H1 (cell line): ENCODE results near the gene PPP1R27. TPM values are rescaled to one million over a fixed set of nuclear protein-coding genes. Genes with fewer than 3 reads are reported as not detected.
A peak's percentile ranks its signal among the peaks of the same experiment; 100 is the strongest.

Experiments used
- CTCF ChIA-PET: fragments of 300-600 bp; sonication (Branson Sonifier 250); formaldehyde crosslinking; loops from one replicate; lab custom pipeline; 2021; ENCODE audit not compliant: partially characterized antibody; lab: Charles Lee
- POLR2A ChIA-PET: fragments of 300-600 bp; sonication (Branson Sonifier 250); formaldehyde crosslinking; loops from one replicate; lab custom pipeline; 2021; ENCODE audit warnings: inconsistent platforms; ENCODE audit not compliant: partially characterized antibody; lab: Charles Lee
- DNase-seq, 2 experiments: peaks; one replicate each; pipeline versions ENCODE4 v3.0.0 to v3.0.0-alpha.2; 2010 to 2022; ENCODE audit warnings: low spot score in 2 of 2, low read depth in 1 of 2, mixed read lengths in 1 of 2
- FAIRE-seq: peaks from 2 replicates; lab custom pipeline; 2011; peaks lifted over from hg19 to GRCh38; lab: Jason Lieb, UNC
- H2AFZ ChIP-seq: 2 replicates; pipeline ENCODE4 v1.8.1; 2012; ENCODE audit warnings: low read length, inconsistent platforms
- H2AK5ac ChIP-seq: 2 replicates; pipeline ENCODE4 v1.6.1; 2013; ENCODE audit warnings: low read depth, low read length
- H2BK120ac ChIP-seq: replicated peaks from 2 replicates; pipeline ENCODE3; 2013; ENCODE audit warnings: low read depth, low read length, inconsistent platforms
- H2BK12ac ChIP-seq: 2 replicates; pipeline ENCODE4 v1.6.1; 2013; ENCODE audit warnings: low read depth, low read length
- H2BK15ac ChIP-seq: 2 replicates; pipeline ENCODE4 v1.6.1; 2013; ENCODE audit warnings: low read length
- H2BK20ac ChIP-seq: 2 replicates; pipeline ENCODE4 v1.6.1; 2013; ENCODE audit warnings: low read length
- H2BK5ac ChIP-seq: 2 replicates; pipeline ENCODE4 v1.6.1; 2013; ENCODE audit warnings: low read depth, low read length
- H3K14ac ChIP-seq: 2 replicates; pipeline ENCODE4 v1.6.1; 2013; ENCODE audit warnings: inconsistent platforms; ENCODE audit not compliant: insufficient read length
- H3K18ac ChIP-seq: 2 replicates; pipeline ENCODE4 v1.6.1; 2013; ENCODE audit warnings: low read length; ENCODE audit errors: extremely low read depth
- H3K23ac ChIP-seq: 2 replicates; pipeline ENCODE4 v1.6.1; 2013; ENCODE audit warnings: inconsistent platforms; ENCODE audit not compliant: insufficient read length
- H3K23me2 ChIP-seq: 2 replicates; pipeline ENCODE4 v1.6.1; 2013; ENCODE audit warnings: low read depth, low read length
- H3K27ac ChIP-seq: 2 replicates; pipeline ENCODE4 v1.6.1; 2011; ENCODE audit warnings: low read depth, low read length, inconsistent platforms
- H3K27me3 ChIP-seq, 4 experiments: replicated peaks in 1 of 4; 1 replicate in 1 of 4; 2 replicates in 3 of 4; pipeline versions ENCODE4 v1.6.1 to v1.8.1; 2011 to 2013; ENCODE audit warnings: low read length in 3 of 4, mild to moderate bottlenecking in 3 of 4, inconsistent platforms in 2 of 4, mixed read lengths in 2 of 4, moderate library complexity in 1 of 4; ENCODE audit not compliant: control insufficient read depth in 3 of 4, insufficient read depth in 3 of 4; ENCODE audit errors: extremely low read depth in 1 of 4
- H3K36me3 ChIP-seq, 4 experiments: 2 replicates each; pipeline versions ENCODE4 v1.6.1 to v1.8.1; 2011 to 2013; ENCODE audit warnings: mild to moderate bottlenecking in 4 of 4, low read length in 3 of 4, moderate library complexity in 2 of 4, control low read depth in 1 of 4, inconsistent platforms in 1 of 4; ENCODE audit not compliant: insufficient read depth in 4 of 4, control insufficient read depth in 2 of 4
- H3K4ac ChIP-seq: replicated peaks from 2 replicates; pipeline ENCODE3; 2013; ENCODE audit warnings: low read length, low read depth, mixed read lengths, inconsistent platforms; ENCODE audit not compliant: insufficient read length
- H3K4me1 ChIP-seq, 4 experiments: replicated peaks in 1 of 4; 1 replicate in 1 of 4; 2 replicates in 3 of 4; pipeline versions ENCODE4 v1.6.1 to v1.8.1; 2011 to 2013; ENCODE audit warnings: low read length in 3 of 4, inconsistent platforms in 2 of 4, mixed read lengths in 1 of 4; ENCODE audit not compliant: insufficient read depth in 4 of 4, control insufficient read depth in 3 of 4
- H3K4me2 ChIP-seq, 2 experiments: 2 replicates each; pipeline versions ENCODE4 v1.6.1 to v1.8.1; 2011 to 2013; ENCODE audit warnings: low read depth in 2 of 2, low read length in 2 of 2, control low read depth in 1 of 2, inconsistent platforms in 1 of 2, mild to moderate bottlenecking in 1 of 2; ENCODE audit not compliant: insufficient read depth in 1 of 2
- H3K4me3 ChIP-seq, 4 experiments: fragments of 200-600, 300-600 bp in 1 of 4; sonication (generic), shearing (Covaris generic), sonication (Bioruptor Twin) in 1 of 4; 2 replicates each; pipeline versions ENCODE4 v1.5.1 to v1.8.1; 2011 to 2016; ENCODE audit warnings: low read length in 4 of 4, low read depth in 3 of 4, control low read depth in 2 of 4, inconsistent platforms in 2 of 4, mild to moderate bottlenecking in 2 of 4, mixed read lengths in 1 of 4, moderate library complexity in 1 of 4; ENCODE audit not compliant: insufficient read depth in 2 of 4; ENCODE audit errors: extremely low read depth in 1 of 4
- H3K56ac ChIP-seq: replicated peaks from 2 replicates; pipeline ENCODE3; 2013; ENCODE audit warnings: low read depth, mild to moderate bottlenecking, mixed read lengths, low read length, inconsistent platforms; ENCODE audit not compliant: insufficient read length
- H3K79me1 ChIP-seq: 2 replicates; pipeline ENCODE4 v1.6.1; 2013; ENCODE audit warnings: low read depth, low read length, control low read depth
- H3K79me2 ChIP-seq, 2 experiments: 2 replicates each; pipeline versions ENCODE4 v1.6.1 to v1.8.1; 2012 to 2013; ENCODE audit warnings: low read length in 2 of 2, mild to moderate bottlenecking in 2 of 2, inconsistent platforms in 1 of 2; ENCODE audit not compliant: insufficient read depth in 2 of 2, control insufficient read depth in 1 of 2
- H3K9ac ChIP-seq, 4 experiments: replicated peaks in 1 of 4; 1 replicate in 1 of 4; 2 replicates in 3 of 4; pipeline versions ENCODE4 v1.6.1 to v1.8.1; 2011 to 2013; ENCODE audit warnings: low read depth in 3 of 4, low read length in 3 of 4, control low read depth in 2 of 4, mild to moderate bottlenecking in 2 of 4, moderate library complexity in 2 of 4, inconsistent platforms in 1 of 4; ENCODE audit errors: extremely low read depth in 1 of 4
- H3K9me3 ChIP-seq, 2 experiments: 2 replicates each; pipeline versions ENCODE4 v1.6.1 to v1.8.1; 2012 to 2013; ENCODE audit warnings: mild to moderate bottlenecking in 2 of 2, moderate library complexity in 2 of 2, control low read depth in 1 of 2, inconsistent platforms in 1 of 2, low read depth in 1 of 2, low read length in 1 of 2, mixed read lengths in 1 of 2; ENCODE audit not compliant: insufficient read depth in 2 of 2
- H4K20me1 ChIP-seq, 2 experiments: replicated peaks in 1 of 2; 2 replicates each; pipeline versions ENCODE3 to v1.8.1; 2011 to 2013; ENCODE audit warnings: inconsistent platforms in 2 of 2, low read length in 2 of 2, mild to moderate bottlenecking in 1 of 2; ENCODE audit not compliant: insufficient read depth in 2 of 2, control insufficient read depth in 1 of 2
- H4K5ac ChIP-seq: 2 replicates; pipeline ENCODE4 v1.6.1; 2013; ENCODE audit warnings: low read length, low read depth, mixed read lengths, inconsistent platforms; ENCODE audit not compliant: insufficient read length
- H4K8ac ChIP-seq: 2 replicates; pipeline ENCODE4 v1.8.0; 2013; ENCODE audit warnings: mild to moderate bottlenecking, moderate library complexity, low read length, inconsistent platforms; ENCODE audit not compliant: insufficient read depth; ENCODE audit errors: extremely low read depth
- H4K91ac ChIP-seq: replicated peaks from 2 replicates; pipeline ENCODE3; 2013; ENCODE audit warnings: low read length, mixed read lengths, inconsistent platforms; ENCODE audit not compliant: insufficient read length
- KDM4A ChIP-seq: IDR thresholded peaks from one replicate; pipeline ENCODE4 v1.7.1; 2012; ENCODE audit warnings: low read depth, mild to moderate bottlenecking, moderate library complexity, low read length, inconsistent platforms; ENCODE audit not compliant: severe bottlenecking
- KDM5A ChIP-seq: fragments of 200-600 bp; IDR thresholded peaks from 2 replicates; pipeline ENCODE4 v1.7.1; 2012; ENCODE audit warnings: mild to moderate bottlenecking, low read length, inconsistent platforms, mixed read lengths
- whole genome bisulfite sequencing, 2 experiments: shearing (Covaris generic) in 1 of 2; methylation state at CpG; one replicate each; pipeline versions ENCODE4 v1.1.6 to v1.1.7; 2013 to 2015; ENCODE audit warnings: low lambda C conversion rate in 2 of 2, mixed read lengths in 2 of 2, inconsistent platforms in 1 of 2, low coverage in 1 of 2, missing lambda C conversion rate in 1 of 2; ENCODE audit not compliant: insufficient replicate concordance in 2 of 2, insufficient coverage in 1 of 2, insufficient read length in 1 of 2; ENCODE audit errors: extremely low coverage in 1 of 2, missing lambda C conversion rate in 1 of 2; 5-methylcytosine and 5-hydroxymethylcytosine counted together
- polyA plus RNA-seq, 7 experiments: library from polyadenylated mRNA; depleted of rRNA in 3 of 7; stranded (reverse) in 5 of 7; unstranded in 2 of 7; fragments of >200 nt in 5 of 7; fragments of 200-250 nt in 2 of 7; gene quantifications; 1 replicate in 5 of 7; 2 replicates in 1 of 7; 4 replicates in 1 of 7; pipeline versions ENCODE4 v1.2.1 to v1.2.3, GENCODE V29; 2011 to 2013; ENCODE audit warnings: missing spikeins in 2 of 7, mixed read lengths in 2 of 7
- total RNA-seq: library from RNA; stranded (reverse); fragmentation: NEBNext Ultra II Directional; extraction: Animal tissue kit (Norgen Biotek cat#: 25700); gene quantifications from 2 replicates; pipeline ENCODE4 v1.2.1, GENCODE V29; 2021

PPP1R27 gene
- total and polyA plus RNA-seq, 2 of the 8 experiments (the other 6 are each of a cell fraction or from before 2014, with no cell fraction given) = 0.27 TPM; not detected in 1

DNA sequence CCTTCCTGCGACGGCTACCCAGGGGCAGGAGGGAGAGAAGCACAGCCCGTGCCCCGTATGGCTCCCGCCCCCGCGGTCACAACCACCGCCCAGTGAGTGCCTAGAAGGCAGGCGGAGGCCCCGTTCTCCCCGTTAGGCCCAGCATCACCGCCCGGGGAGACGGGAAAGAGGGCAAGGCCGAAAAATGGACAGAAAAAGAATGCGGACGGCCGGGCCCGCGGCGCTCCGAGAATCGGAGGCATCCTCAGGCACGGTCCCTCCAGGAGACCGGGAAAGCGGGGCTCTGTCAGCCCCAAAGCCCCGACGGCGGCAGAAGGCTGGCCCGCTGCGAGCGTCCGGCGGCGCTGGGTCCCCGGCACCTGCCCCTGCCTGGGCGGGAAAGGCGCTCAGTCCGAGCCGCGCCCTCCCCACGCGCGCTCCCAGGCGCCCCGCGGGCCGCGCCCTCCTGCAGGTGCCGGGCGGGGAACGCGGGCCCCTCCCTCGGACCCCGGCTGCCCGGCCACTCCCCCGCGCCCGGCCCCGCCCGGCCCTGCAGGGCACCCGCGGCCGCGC lies 2.2 kb downstream of the PPP1R27 start:
- Histone ChIP-seq H2AFZ (no peak overlapping the region; the same call in 1 of the 2 replicates), H3K27ac (no peak overlapping the region; the same call in 1 of the 2 replicates)
- FAIRE-seq = no peak

More for the DNA sequence above, 2.2 kb downstream of the PPP1R27 start:
- H4K20me1 ChIP-seq = peaks cover 0 to 16% of the 10 kb centered on the region in 2 experiments
- POLR2A ChIA-PET = interaction anchor here (0.8 to 5.0 kb wide), 21 partner anchors 8 to 167 kb away, joined by 3 to 37 read pairs (median 5); partner anchors contain the start of genes ARHGDIA, CCDC137, MRPL12 and OXLD1
- 0 out of 7 replicates have a peak, but pooled peaks cover 0 to 2% (median 0%) of the 10 kb centered on the region in 4 experiments for H3K27me3 ChIP-seq
- H4K5ac ChIP-seq = no peak overlapping the region
- H3K56ac ChIP-seq = peak overlapping the region; percentile 77
- no peak overlapping the region; the same call in 1 of the 2 replicates for H3K18ac ChIP-seq
- peaks cover 8% of the 10 kb centered on the region for H3K23me2 ChIP-seq
- no peak overlapping the region for H2BK12ac ChIP-seq
- no peak overlapping the region for H4K91ac ChIP-seq
- no peak overlapping the region for H2BK20ac ChIP-seq
- H2AK5ac ChIP-seq = no peak overlapping the region; the same call in 1 of the 2 replicates
- H3K36me3 ChIP-seq = no peaks in the 10 kb centered on the region; a peak in 1 of 8 replicates
- no peak overlapping the region for H2BK120ac ChIP-seq
- H3K9me3 ChIP-seq = no peaks in the 10 kb centered on the region
- TF ChIP-seq KDM4A (peak; percentile 64), KDM5A (no peak)
- H4K8ac ChIP-seq = no peak overlapping the region; the same call in 1 of the 2 replicates
- no peak overlapping the region for H2BK15ac ChIP-seq
- peak overlapping the region; percentile 67 to 97 (median 78) for H3K4me3 ChIP-seq
- no peak overlapping the region; the same call in 1 of the 2 replicates for H2BK5ac ChIP-seq
- H3K14ac ChIP-seq = no peak overlapping the region
- peak in 1 of 2 experiments; percentile 71 for DNase-seq
- H3K79me2 ChIP-seq = peaks cover 0 to 15% of the 10 kb centered on the region in 2 experiments; a peak in 1 of 4 replicates
- H3K4me2 ChIP-seq = peak overlapping the region; percentile 73 to 95
- WGBS, 2 experiments = 2% methylated on average over 28 of the region's 65 CpGs; no CpG with 5 or more reads in 1 of the 2 experiments
- H3K79me1 ChIP-seq = peaks cover 13% of the 10 kb centered on the region
- H3K4me1 ChIP-seq = peaks cover 0 to 15% (median 8%) of the 10 kb centered on the region in 4 experiments; a peak in 4 of 7 replicates
- no peak overlapping the region for H3K4ac ChIP-seq
- H3K9ac ChIP-seq = peak overlapping the region; percentile 51 to 78 (median 70); a peak in 6 of 7 replicates
- no peak overlapping the region for H3K23ac ChIP-seq
- CTCF ChIA-PET = interaction anchor here (1.7 to 2.5 kb wide), 2 partner anchors 11 to 100 kb away, joined by 5 to 9 read pairs; no protein-coding TSS in a partner anchor
